Peyer's patch (tissue), 4 donors: ENCODE measurements around the gene SLC35A4. TPM values are rescaled to one million over a fixed set of nuclear protein-coding genes. Genes with fewer than 3 reads are reported as not detected.
A peak's percentile ranks its signal among the peaks of the same experiment; 100 is the strongest.

Experiments used
- DNase-seq, 3 donors: peaks; one replicate each; pipeline ENCODE4 v3.0.0-alpha.2; 2017 to 2019
- H3K27ac ChIP-seq, 4 donors: fragments of 200-600 bp; sonication (generic); one replicate each; pipeline ENCODE4 v1.5.1; 2016 to 2019
- H3K27me3 ChIP-seq, 2 donors: fragments of 200-600 bp; sonication (generic); one replicate each; pipeline ENCODE4 v1.5.1; 2019
- H3K36me3 ChIP-seq, 3 donors: fragments of 200-600 bp; sonication (generic); one replicate each; pipeline ENCODE4 v1.5.1; 2016 to 2019
- H3K4me1 ChIP-seq, 4 donors: fragments of 200-600 bp; sonication (generic); one replicate each; pipeline ENCODE4 v1.5.1; 2016 to 2019
- H3K4me3 ChIP-seq, 4 donors: fragments of 200-600 bp; sonication (generic); 1 replicate in 3 of 4; 2 replicates in 1 of 4; pipeline ENCODE4 v1.5.1; 2016 to 2019; ENCODE audit warnings: mild to moderate bottlenecking in 1 of 4
- H3K9me3 ChIP-seq, 4 donors: fragments of 200-600 bp; sonication (generic); one replicate each; pipeline ENCODE4 v1.5.1; 2016 to 2019; ENCODE audit warnings: mild to moderate bottlenecking in 1 of 4
- POLR2A ChIP-seq, 2 donors: fragments of 450-650 bp; IDR thresholded peaks; one replicate each; pipeline ENCODE4 v1.5.1; 2017; ENCODE audit warnings: antibody characterized with exemption in 2 of 2, mild to moderate bottlenecking in 2 of 2, moderate library complexity in 2 of 2
- total RNA-seq, 4 donors: library from RNA; depleted of rRNA; stranded (reverse); fragments of >200 nt; gene quantifications; one replicate each; pipeline ENCODE4 v1.1.0, GENCODE V29; 2016
- TF ChIP-seq, protein P1 (sequence below), 6 experiments: fragments of 450-650 bp in 4 of 6; fragments of 200-600 bp in 2 of 6; sonication (generic) in 1 of 6; IDR thresholded peaks; one replicate each; pipeline ENCODE4 v1.5.1; 2017 to 2019; ENCODE audit warnings: antibody characterized with exemption in 6 of 6, mild to moderate bottlenecking in 3 of 6, moderate library complexity in 1 of 6

Gene SLC35A4
- total RNA-seq, 4 donors from 2014 or later: 41.9 to 51.3 (median 49.9) TPM

DNA sequence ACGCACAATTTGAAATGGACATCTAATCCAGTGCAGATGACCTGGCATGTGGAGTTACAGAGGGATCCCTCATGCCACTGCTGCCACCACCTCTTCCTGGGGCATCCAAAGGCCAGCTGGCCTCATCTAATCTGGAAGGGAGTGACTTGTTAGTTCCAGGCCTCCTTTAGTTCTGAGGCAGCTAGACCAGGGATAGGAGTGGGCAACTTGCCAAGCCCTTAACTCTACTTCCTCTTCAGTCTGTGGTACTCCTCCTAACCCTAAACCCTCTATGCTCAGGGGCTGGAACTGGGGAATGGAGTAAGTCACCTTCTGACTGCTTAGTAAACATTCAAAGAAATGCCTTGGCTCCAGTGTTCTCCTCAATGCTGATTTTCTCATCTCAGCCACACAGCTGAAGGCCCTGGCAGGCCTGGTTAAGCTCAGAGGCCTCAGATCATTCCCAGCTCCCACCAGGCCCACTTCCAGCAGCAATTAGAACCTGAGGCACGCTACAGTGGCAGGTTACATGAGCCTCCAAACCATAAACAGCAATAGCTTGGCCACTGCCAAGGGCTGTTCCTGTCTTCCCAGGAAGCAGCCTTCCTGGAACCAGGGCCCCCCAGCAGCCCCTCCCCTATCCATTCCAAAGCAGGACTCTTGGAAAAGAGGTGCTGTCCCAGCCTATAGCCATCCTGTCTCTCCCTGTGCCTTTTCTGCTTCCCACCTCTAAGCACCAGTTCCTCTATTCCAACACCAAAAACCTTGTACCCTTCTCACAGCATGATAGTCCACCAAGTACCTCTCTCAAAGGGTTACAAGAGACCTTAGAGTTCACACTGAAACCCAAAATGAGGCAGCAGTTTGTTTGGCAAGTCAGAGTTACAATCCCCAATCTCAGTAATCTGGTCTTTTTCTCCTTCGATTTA lies 15.1 kb upstream of the SLC35A4 start:
- TF ChIP-seq POLR2A (IDR thresholded peaks at IDR 0.05): peak in 1 of 2 donors; percentile 14
- TF ChIP-seq, protein P1, sequence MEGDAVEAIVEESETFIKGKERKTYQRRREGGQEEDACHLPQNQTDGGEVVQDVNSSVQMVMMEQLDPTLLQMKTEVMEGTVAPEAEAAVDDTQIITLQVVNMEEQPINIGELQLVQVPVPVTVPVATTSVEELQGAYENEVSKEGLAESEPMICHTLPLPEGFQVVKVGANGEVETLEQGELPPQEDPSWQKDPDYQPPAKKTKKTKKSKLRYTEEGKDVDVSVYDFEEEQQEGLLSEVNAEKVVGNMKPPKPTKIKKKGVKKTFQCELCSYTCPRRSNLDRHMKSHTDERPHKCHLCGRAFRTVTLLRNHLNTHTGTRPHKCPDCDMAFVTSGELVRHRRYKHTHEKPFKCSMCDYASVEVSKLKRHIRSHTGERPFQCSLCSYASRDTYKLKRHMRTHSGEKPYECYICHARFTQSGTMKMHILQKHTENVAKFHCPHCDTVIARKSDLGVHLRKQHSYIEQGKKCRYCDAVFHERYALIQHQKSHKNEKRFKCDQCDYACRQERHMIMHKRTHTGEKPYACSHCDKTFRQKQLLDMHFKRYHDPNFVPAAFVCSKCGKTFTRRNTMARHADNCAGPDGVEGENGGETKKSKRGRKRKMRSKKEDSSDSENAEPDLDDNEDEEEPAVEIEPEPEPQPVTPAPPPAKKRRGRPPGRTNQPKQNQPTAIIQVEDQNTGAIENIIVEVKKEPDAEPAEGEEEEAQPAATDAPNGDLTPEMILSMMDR (IDR thresholded peaks at IDR 0.05): no peak
- peak overlapping the region; percentile 92 to 99 (median 97) for H3K27ac ChIP-seq
- no peaks in the 10 kb centered on the region for H3K27me3 ChIP-seq
- DNase-seq: peak in 2 of 3 donors; percentile 22 to 74
- H3K36me3 ChIP-seq: peaks cover 0 to 36% (median 0%) of the 10 kb centered on the region in 3 donors
- H3K4me3 ChIP-seq: no peak overlapping the region
- peaks cover 0 to 41% (median 6%) of the 10 kb centered on the region in 4 donors for H3K4me1 ChIP-seq
- H3K9me3 ChIP-seq: no peaks in the 10 kb centered on the region

DNA sequence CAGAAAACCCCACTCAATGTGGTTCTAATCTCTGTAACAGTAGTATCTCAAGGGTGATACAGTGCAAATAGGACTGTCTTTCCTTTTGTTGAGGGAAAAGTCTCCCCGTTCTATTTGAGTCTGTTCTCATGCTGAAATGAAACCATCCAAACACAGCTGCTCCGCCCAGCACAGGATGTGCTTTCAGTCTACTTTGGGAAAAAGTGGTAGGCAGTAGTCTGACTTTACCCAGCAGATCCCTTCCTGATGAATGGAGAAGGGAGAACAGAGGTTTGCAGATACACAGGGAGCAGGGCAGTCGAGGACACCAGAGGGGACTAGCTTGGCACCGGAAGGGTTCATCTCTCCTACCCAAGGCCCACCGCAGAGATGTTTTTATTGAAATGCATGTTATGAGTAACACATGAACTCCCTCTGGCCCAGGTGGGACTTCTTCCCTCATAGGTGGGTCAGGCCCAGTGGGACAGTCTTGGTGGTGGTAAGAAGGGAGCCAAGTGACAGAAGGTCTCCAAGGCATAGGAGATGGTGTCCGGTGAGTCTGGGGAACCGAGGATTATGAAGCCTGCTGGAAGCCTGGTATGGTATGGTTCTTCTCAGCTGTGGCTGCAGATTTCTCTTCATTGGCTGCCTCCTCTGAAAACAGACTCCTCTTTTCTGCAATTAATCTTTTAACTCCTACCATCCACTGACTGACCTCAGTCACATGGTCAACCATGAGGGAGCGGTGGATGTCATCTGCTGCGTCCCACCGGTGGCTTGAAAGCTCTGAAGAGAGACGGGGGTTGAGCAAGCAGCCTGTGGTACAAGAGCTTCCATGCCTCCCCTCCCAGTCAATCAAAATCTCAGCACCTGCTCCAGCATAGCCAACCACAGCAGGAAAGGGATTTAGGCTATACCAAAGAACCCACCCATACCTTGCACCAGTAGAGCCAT lies 14.2 kb upstream of the SLC35A4 start:
- Histone ChIP-seq H3K27ac (peak overlapping the region in 2 of 4 donors; percentile 98 to 99), H3K27me3 (no peaks in the 10 kb centered on the region), H3K9me3 (no peaks in the 10 kb centered on the region), H3K4me1 (peaks cover 0 to 46% (median 6%) of the 10 kb centered on the region in 4 donors), H3K4me3 (no peak overlapping the region), H3K36me3 (peaks cover 0 to 36% (median 0%) of the 10 kb centered on the region in 3 donors)
- DNase-seq: peak in 2 of 3 donors; percentile 10 to 42
- TF ChIP-seq, protein P1 (IDR thresholded peaks at IDR 0.05): no peak
- no peak for TF ChIP-seq POLR2A (IDR thresholded peaks at IDR 0.05)

DNA sequence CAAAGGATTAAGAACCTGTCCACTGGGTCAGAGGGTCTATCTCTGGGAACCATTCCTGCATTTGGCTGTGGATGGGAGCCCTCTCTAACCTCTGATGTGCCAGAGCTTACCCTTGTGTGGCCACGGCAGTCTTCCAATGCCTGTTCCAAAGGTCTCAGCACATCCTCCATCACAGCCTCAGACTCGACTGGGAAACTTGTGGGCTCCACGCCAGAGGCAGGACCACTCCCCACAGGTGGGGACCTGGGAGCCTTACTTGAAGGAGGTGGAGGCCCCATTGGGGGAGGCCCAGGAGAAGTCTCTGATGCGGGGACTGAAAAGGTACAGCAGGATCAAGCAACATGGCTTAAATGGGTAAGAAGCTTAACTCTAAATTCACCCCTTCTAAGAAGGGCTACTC lies 12.8 kb upstream of the SLC35A4 start:
- Histone ChIP-seq H3K27ac (no peak overlapping the region), H3K27me3 (no peaks in the 10 kb centered on the region), H3K9me3 (no peaks in the 10 kb centered on the region), H3K4me1 (peaks cover 0 to 46% (median 12%) of the 10 kb centered on the region in 4 donors), H3K4me3 (no peak overlapping the region), H3K36me3 (peaks cover 0 to 36% (median 0%) of the 10 kb centered on the region in 3 donors)
- DNase-seq: peak in 2 of 3 donors; percentile 11 to 32
- TF ChIP-seq POLR2A (IDR thresholded peaks at IDR 0.05): no peak

DNA sequence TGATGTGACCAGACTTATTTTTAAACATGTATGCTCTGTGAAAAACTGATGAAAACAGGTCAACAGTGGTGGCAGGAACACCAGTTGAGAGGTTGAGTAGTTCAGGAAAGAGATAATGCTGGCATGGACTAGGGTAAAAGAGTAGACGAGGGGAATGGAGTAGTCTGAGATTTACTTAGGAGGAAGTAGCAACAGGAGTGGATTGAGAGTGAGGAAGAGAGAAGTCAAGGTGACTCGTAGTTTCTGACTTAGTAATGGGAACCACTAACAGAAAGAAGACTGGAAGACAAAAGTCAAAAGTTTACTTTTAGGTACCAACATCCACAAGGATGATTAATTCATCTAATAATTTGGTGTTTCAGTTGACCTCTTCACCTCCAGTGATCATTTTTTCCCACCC lies 11.0 kb upstream of the SLC35A4 start:
- TF ChIP-seq, protein P1 (IDR thresholded peaks at IDR 0.05): no peak
- no peak for TF ChIP-seq POLR2A (IDR thresholded peaks at IDR 0.05)
- peaks cover 0 to 32% (median 11%) of the 10 kb centered on the region in 4 donors for H3K4me1 ChIP-seq
- no peak overlapping the region for H3K4me3 ChIP-seq
- H3K27me3 ChIP-seq: no peaks in the 10 kb centered on the region
- no peaks in the 10 kb centered on the region for H3K9me3 ChIP-seq
- peaks cover 0 to 36% (median 0%) of the 10 kb centered on the region in 3 donors for H3K36me3 ChIP-seq
- peak overlapping the region in 1 of 4 donors; percentile 11 for H3K27ac ChIP-seq
- no peak for DNase-seq

DNA sequence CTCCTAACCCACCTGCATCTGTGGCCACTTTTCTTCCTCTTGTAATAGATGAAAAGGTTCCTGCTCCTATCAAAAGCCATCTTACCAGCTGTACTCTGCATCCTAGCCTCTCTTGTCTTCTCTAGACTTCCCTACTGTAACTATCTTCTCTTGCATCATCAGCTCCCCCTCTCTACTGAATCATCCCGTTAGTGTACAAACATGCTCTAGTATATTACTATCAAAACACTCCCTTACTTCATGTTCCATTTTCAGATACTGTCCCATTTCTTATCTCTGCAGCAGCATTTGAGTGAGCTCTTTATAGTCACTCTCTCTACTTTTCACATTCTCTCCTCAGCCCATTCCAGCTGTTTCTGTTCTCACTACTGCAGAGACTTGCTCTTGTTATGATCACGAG lies 10.2 kb upstream of the SLC35A4 start:
- H3K9me3 ChIP-seq: no peaks in the 10 kb centered on the region
- H3K27ac ChIP-seq: no peak overlapping the region
- no peak for TF ChIP-seq POLR2A (IDR thresholded peaks at IDR 0.05)
- TF ChIP-seq, protein P1 (IDR thresholded peaks at IDR 0.05): no peak
- no peaks in the 10 kb centered on the region for H3K27me3 ChIP-seq
- no peak overlapping the region for H3K4me3 ChIP-seq
- peaks cover 0 to 24% (median 7%) of the 10 kb centered on the region in 4 donors for H3K4me1 ChIP-seq
- peaks cover 0 to 36% (median 0%) of the 10 kb centered on the region in 3 donors for H3K36me3 ChIP-seq
- DNase-seq: peak in 1 of 3 donors; percentile 8
